ENCODE results near the gene UNC93B1. TPM values are rescaled to one million over a fixed set of nuclear protein-coding genes. Genes with fewer than 3 reads are reported as not detected.

UNC93B1 gene
- polyA plus RNA-seq, 1 donor (not counting 4 experiments of a cell fraction or from before 2014, with no cell fraction given), result 15.4 TPM

- no peak for DNase-seq (ENCODE audit: low read depth, low spot score)
- Histone ChIP-seq H3K4me3 (ENCODE audit: control insufficient read depth in 2 of 3, extremely low read depth in 1 of 3, insufficient read depth in 2 of 3, low read depth in 1 of 3, low read length in 3 of 3) (peak overlapping the region; percentile 68 to 84 (median 76)), H3K36me3 (ENCODE audit: control insufficient read depth in 2 of 2, extremely low read depth in 1 of 2, insufficient read depth in 2 of 2, low read length in 2 of 2) (peaks cover 11% of the 10 kb centered on the region in 2 experiments), H3K9me1 (ENCODE audit: control insufficient read depth, extremely low read depth, insufficient read depth, low read length) (no peaks in the 10 kb centered on the region), H3K79me2 (ENCODE audit: control insufficient read depth, insufficient read depth, low read length) (peaks cover 5% of the 10 kb centered on the region), H2AFZ (ENCODE audit: control insufficient read depth, low read length) (peak overlapping the region; percentile 83), H3K27ac (ENCODE audit: control insufficient read depth, insufficient read depth, low read length) (peak overlapping the region; percentile 26), H3K4me2 (ENCODE audit: control insufficient read depth, extremely low read depth, insufficient read depth, low read depth, low read length) (peak overlapping the region; percentile 87), H3K9me3 (ENCODE audit: control insufficient read depth, low read depth, low read length) (no peaks in the 10 kb centered on the region), H3K9ac (ENCODE audit: control insufficient read depth, extremely low read depth, insufficient read depth, low read length) (peak overlapping the region; percentile 74), H3K27me3 (ENCODE audit: control insufficient read depth, extremely low read depth, insufficient read depth, low read length) (no peaks in the 10 kb centered on the region), H4K20me1 (ENCODE audit: control insufficient read depth, extremely low read depth, insufficient read depth, low read length) (no peaks in the 10 kb centered on the region), H3K4me1 (ENCODE audit: control insufficient read depth, extremely low read depth, insufficient read depth, low read length) (peaks cover 7% of the 10 kb centered on the region)
- TF ChIP-seq EZH2 (IDR thresholded peaks at IDR 0.05; ENCODE audit: low read length), result no peak
- TF ChIP-seq CTCF (optimal IDR thresholded peaks at IDR 0.05 in 1 of 3, IDR thresholded peaks at IDR 0.05 in 1 of 3, conservative IDR thresholded peaks at IDR 0.05 in 1 of 3; ENCODE audit: extremely low read depth in 1 of 3, insufficient read depth in 2 of 3, low read length in 3 of 3), result no peak
- FAIRE-seq, result no peak
- dilution Hi-C loops (cut with MboI; ENCODE audit: extremely low pct_ligation_motif_present, low sequenced_read_pairs), result no loop called here
Observed at GRCh38 chr11:68038226-68038717, 34.4 kb upstream of the UNC93B1 start.

GRCh38 chr11:68037411-68038225, 33.7 kb upstream of the UNC93B1 start:
- Histone ChIP-seq H4K20me1 (ENCODE audit: control insufficient read depth, extremely low read depth, insufficient read depth, low read length) (no peaks in the 10 kb centered on the region), H3K4me3 (ENCODE audit: control insufficient read depth in 2 of 3, extremely low read depth in 1 of 3, insufficient read depth in 2 of 3, low read depth in 1 of 3, low read length in 3 of 3) (no peak overlapping the region), H3K9me3 (ENCODE audit: control insufficient read depth, low read depth, low read length) (no peaks in the 10 kb centered on the region), H3K9me1 (ENCODE audit: control insufficient read depth, extremely low read depth, insufficient read depth, low read length) (no peaks in the 10 kb centered on the region), H3K79me2 (ENCODE audit: control insufficient read depth, insufficient read depth, low read length) (peaks cover 8% of the 10 kb centered on the region), H2AFZ (ENCODE audit: control insufficient read depth, low read length) (no peak overlapping the region), H3K27me3 (ENCODE audit: control insufficient read depth, extremely low read depth, insufficient read depth, low read length) (no peaks in the 10 kb centered on the region), H3K9ac (ENCODE audit: control insufficient read depth, extremely low read depth, insufficient read depth, low read length) (no peak overlapping the region), H3K27ac (ENCODE audit: control insufficient read depth, insufficient read depth, low read length) (no peak overlapping the region), H3K4me2 (ENCODE audit: control insufficient read depth, extremely low read depth, insufficient read depth, low read depth, low read length) (no peak overlapping the region), H3K4me1 (ENCODE audit: control insufficient read depth, extremely low read depth, insufficient read depth, low read length) (peaks cover 7% of the 10 kb centered on the region), H3K36me3 (ENCODE audit: control insufficient read depth in 2 of 2, extremely low read depth in 1 of 2, insufficient read depth in 2 of 2, low read length in 2 of 2) (peaks cover 10 to 16% of the 10 kb centered on the region in 2 experiments)
- dilution Hi-C loops (cut with MboI; ENCODE audit: extremely low pct_ligation_motif_present, low sequenced_read_pairs), result no loop called here
- TF ChIP-seq CTCF (optimal IDR thresholded peaks at IDR 0.05 in 1 of 3, IDR thresholded peaks at IDR 0.05 in 1 of 3, conservative IDR thresholded peaks at IDR 0.05 in 1 of 3; ENCODE audit: extremely low read depth in 1 of 3, insufficient read depth in 2 of 3, low read length in 3 of 3) (no peak), EZH2 (IDR thresholded peaks at IDR 0.05; ENCODE audit: low read length) (no peak)
- no peak for DNase-seq (ENCODE audit: low read depth, low spot score)
- no peak for FAIRE-seq

All from keratinocyte (primary cell).